Measurements from ENCODE around the gene SCML1. TPM values are rescaled to one million over a fixed set of nuclear protein-coding genes. Genes with fewer than 3 reads are reported as not detected.

The SCML1 gene
- total RNA-seq, 1 experiment from 2014 or later = 2.7 TPM

- no peaks in the 10 kb centered on the region for H3K9me3 ChIP-seq (ENCODE audit: control insufficient read depth in 1 of 2, insufficient read depth in 1 of 2, low read depth in 1 of 2, low read length in 2 of 2)
- intact Hi-C loops (cut with micrococcal nuclease) = no loop called here
- no peak overlapping the region for H3K4me2 ChIP-seq (ENCODE audit: low read length)
- no peak overlapping the region for H3K27ac ChIP-seq (ENCODE audit: low read depth, low read length)
- no peak overlapping the region for H2AFZ ChIP-seq (ENCODE audit: low read depth, low read length, poor library complexity, severe bottlenecking)
- ATAC-seq = peak; percentile 47; the same call in 1 of the 2 replicates
- no peak overlapping the region for H3K4me3 ChIP-seq (replicated peaks in 1 of 2; ENCODE audit: low read depth in 1 of 2, low read length in 2 of 2)
- no peaks in the 10 kb centered on the region for H4K20me1 ChIP-seq (ENCODE audit: insufficient read depth)
- no peak overlapping the region for H3K9ac ChIP-seq (ENCODE audit: low read length)
- RAD21 ChIA-PET (ENCODE audit: low non-redundant PET in 1 of 2, low total read pairs in 2 of 2, uncharacterized antibody in 2 of 2, unreplicated experiment in 2 of 2) = no interaction called here
- TF ChIP-seq POLR2A (IDR thresholded peaks at IDR 0.05; ENCODE audit: borderline replicate concordance, extremely low read depth, insufficient read depth, insufficient read length) = no peak
- no peaks in the 10 kb centered on the region for H3K4me1 ChIP-seq (ENCODE audit: control insufficient read depth in 1 of 2, insufficient read depth in 2 of 2, low read length in 2 of 2)
- DNase-seq (ENCODE audit: low read depth, low spot score) = no peak
- CTCF ChIA-PET = no interaction called here
- POLR2A ChIA-PET = no interaction called here
- H3K79me2 ChIP-seq (ENCODE audit: insufficient read depth, low read length) = no peaks in the 10 kb centered on the region
- H3K27me3 ChIP-seq (ENCODE audit: insufficient read depth, low read length) = no peaks in the 10 kb centered on the region
- H3K36me3 ChIP-seq (ENCODE audit: control insufficient read depth in 1 of 2, insufficient read depth in 2 of 2, low read length in 2 of 2) = no peaks in the 10 kb centered on the region
- H3K9me2 ChIP-seq (ENCODE audit: insufficient read depth) = no peaks in the 10 kb centered on the region
- BruUV-seq (replicated peaks) = no TSS peak
Measured at GRCh38 chrX:17788956-17789562, 51.8 kb downstream of the SCML1 start.

GRCh38 chrX:17792826-17793225, 55.5 kb downstream of the SCML1 start:
- intact Hi-C loops (cut with micrococcal nuclease) = loop anchor here (10.0 kb wide), 1 partner anchor 582 kb away; no protein-coding TSS in a partner anchor
- Histone ChIP-seq H3K79me2 (ENCODE audit: insufficient read depth, low read length) (no peaks in the 10 kb centered on the region), H3K4me3 (replicated peaks in 1 of 2; ENCODE audit: low read depth in 1 of 2, low read length in 2 of 2) (no peak overlapping the region), H3K27ac (ENCODE audit: low read depth, low read length) (no peak overlapping the region), H3K27me3 (ENCODE audit: insufficient read depth, low read length) (no peaks in the 10 kb centered on the region), H3K4me1 (ENCODE audit: control insufficient read depth in 1 of 2, insufficient read depth in 2 of 2, low read length in 2 of 2) (no peaks in the 10 kb centered on the region), H4K20me1 (ENCODE audit: insufficient read depth) (no peaks in the 10 kb centered on the region), H2AFZ (ENCODE audit: low read depth, low read length, poor library complexity, severe bottlenecking) (no peak overlapping the region), H3K36me3 (ENCODE audit: control insufficient read depth in 1 of 2, insufficient read depth in 2 of 2, low read length in 2 of 2) (no peaks in the 10 kb centered on the region), H3K4me2 (ENCODE audit: low read length) (no peak overlapping the region), H3K9me2 (ENCODE audit: insufficient read depth) (no peaks in the 10 kb centered on the region), H3K9me3 (ENCODE audit: control insufficient read depth in 1 of 2, insufficient read depth in 1 of 2, low read depth in 1 of 2, low read length in 2 of 2) (no peaks in the 10 kb centered on the region), H3K9ac (ENCODE audit: low read length) (no peak overlapping the region)
- ChIA-PET CTCF (no interaction called here), POLR2A (no interaction called here), RAD21 (ENCODE audit: low non-redundant PET in 1 of 2, low total read pairs in 2 of 2, uncharacterized antibody in 2 of 2, unreplicated experiment in 2 of 2) (no interaction called here)
- BruUV-seq (replicated peaks) = no TSS peak
- ATAC-seq (no peak), DNase-seq (ENCODE audit: low read depth, low spot score) (no peak)
- TF ChIP-seq ZBTB33 (IDR thresholded peaks at IDR 0.05; ENCODE audit: extremely low read depth, insufficient replicate concordance, low read length) = no peak
- TF ChIP-seq POLR2AphosphoS5 (IDR thresholded peaks at IDR 0.05; ENCODE audit: low read depth, low read length) = no peak
- TF ChIP-seq YY1 (IDR thresholded peaks at IDR 0.05; ENCODE audit: extremely low read depth, insufficient replicate concordance, low read depth, low read length) = no peak
- no peak for TF ChIP-seq CTCF (IDR thresholded peaks at IDR 0.05 in 2 of 3, conservative IDR thresholded peaks at IDR 0.05 in 1 of 3; ENCODE audit: borderline replicate concordance in 1 of 3, insufficient read depth in 1 of 3, low read depth in 2 of 3, low read length in 2 of 3)
- TF ChIP-seq SIN3A (IDR thresholded peaks at IDR 0.05; ENCODE audit: low read depth) = no peak
- no peak for TF ChIP-seq MAX (IDR thresholded peaks at IDR 0.05)
- no peak for TF ChIP-seq EGR1 (IDR thresholded peaks at IDR 0.05; ENCODE audit: low read depth)
- TF ChIP-seq SRF (IDR thresholded peaks at IDR 0.05; ENCODE audit: low read depth) = no peak
- TF ChIP-seq ELF1 (IDR thresholded peaks at IDR 0.05; ENCODE audit: borderline replicate concordance, low read depth) = no peak
- no peak for TF ChIP-seq ZNF274 (IDR thresholded peaks at IDR 0.05; ENCODE audit: low read depth, low read length)
- no peak for TF ChIP-seq REST (IDR thresholded peaks at IDR 0.05; ENCODE audit: low read depth)

All from HCT116 (cell line).